Panc1 (cell line): Measurements from ENCODE around the gene PDZK1. TPM values are rescaled to one million over a fixed set of nuclear protein-coding genes. Genes with fewer than 3 reads are reported as not detected.

Experiments used
- ATAC-seq: fragments of 200-7000 bp; cut with Tn5 transposase; 2 replicates; pipeline ENCODE4 v1.9.1; 2020; ENCODE audit warnings: mild to moderate bottlenecking, moderate library complexity
- BruUV-seq: library from RNA; stranded (reverse); fragments of 400-500 nt; replicated peaks from 2 replicates; lab custom pipeline; 2021; lab: Mats Ljungman, UMichigan
- CTCF ChIA-PET: fragments of 300-600 bp; sonication (Branson Sonifier 250); formaldehyde crosslinking; loops from one replicate; lab custom pipeline; 2022; ENCODE audit warnings: antibody characterized with exemption; lab: Charles Lee
- POLR2A ChIA-PET: fragments of 300-600 bp; sonication (Branson Sonifier 250); formaldehyde crosslinking; loops from one replicate; lab custom pipeline; 2022; ENCODE audit warnings: antibody characterized with exemption; lab: Charles Lee
- DNase-seq: peaks from one replicate; pipeline ENCODE4 v3.0.0-alpha.2; 2010; ENCODE audit warnings: low read depth, low spot score
- H3K27ac ChIP-seq: 2 replicates; pipeline ENCODE4 v1.5.1; 2011; ENCODE audit warnings: mild to moderate bottlenecking, low read length, inconsistent platforms
- H3K27me3 ChIP-seq: fragments of 200-500 bp; sonication (Bioruptor generic); 2 replicates; pipeline ENCODE4 v1.6.0; 2014; ENCODE audit warnings: low read length, inconsistent platforms; ENCODE audit not compliant: control insufficient read depth, insufficient read depth
- H3K36me3 ChIP-seq: fragments of 200-500 bp; sonication (Bioruptor generic); 2 replicates; pipeline ENCODE4 v1.5.1; 2014; ENCODE audit warnings: inconsistent platforms, mild to moderate bottlenecking, low read length, moderate library complexity; ENCODE audit not compliant: control insufficient read depth, insufficient read depth
- H3K4me1 ChIP-seq: 2 replicates; pipeline ENCODE4 v1.5.1; 2011; ENCODE audit warnings: inconsistent platforms, mild to moderate bottlenecking, low read length, moderate library complexity; ENCODE audit not compliant: control insufficient read depth, insufficient read depth
- H3K4me3 ChIP-seq, 2 experiments: 2 replicates each; pipeline ENCODE4 v1.5.1; 2011 to 2012; ENCODE audit warnings: low read depth in 2 of 2, low read length in 2 of 2, mild to moderate bottlenecking in 2 of 2, inconsistent platforms in 1 of 2, moderate library complexity in 1 of 2
- H3K9me3 ChIP-seq: fragments of 200-500 bp; sonication (Bioruptor generic); 2 replicates; pipeline ENCODE4 v1.5.1; 2014; ENCODE audit warnings: low read depth, mild to moderate bottlenecking, inconsistent platforms, low read length, moderate library complexity; ENCODE audit not compliant: control insufficient read depth, insufficient read depth
- POLR2AphosphoS5 ChIP-seq: IDR thresholded peaks from 2 replicates; pipeline ENCODE4 v1.6.1; 2012; ENCODE audit warnings: mild to moderate bottlenecking, low read depth, low read length, moderate library complexity
- REST ChIP-seq, 2 experiments: IDR thresholded peaks; 2 replicates each; pipeline ENCODE4 v1.6.1; 2011 to 2012; ENCODE audit warnings: low read depth in 2 of 2, control low read depth in 1 of 2, low read length in 1 of 2, mild to moderate bottlenecking in 1 of 2, moderate library complexity in 1 of 2; ENCODE audit not compliant: insufficient read depth in 1 of 2
- SIN3A ChIP-seq: IDR thresholded peaks from 2 replicates; pipeline ENCODE4 v1.6.1; 2012; ENCODE audit warnings: low read depth, mild to moderate bottlenecking, low read length, moderate library complexity, borderline replicate concordance; ENCODE audit not compliant: insufficient read depth
- TCF7L2 ChIP-seq: IDR thresholded peaks from 2 replicates; pipeline ENCODE4 v1.6.1; 2011; ENCODE audit warnings: mild to moderate bottlenecking, low read depth, low read length, inconsistent platforms
- in situ Hi-C: cut with HindIII; loops from 2 replicates; pipeline ENCODE4 v1.10.0; 2016; ENCODE audit warnings: low sequenced_read_pairs, low pct_unique_long_range_greater_than_20kb
- intact Hi-C: fragments of 100-400 bp; cut with micrococcal nuclease; formaldehyde crosslinking; loops from one replicate; pipeline ENCODE4 v1.10.0; 2022; ENCODE audit not compliant: unreplicated experiment
- total RNA-seq: library from RNA; stranded (reverse); gene quantifications from one replicate; pipeline ENCODE4 v1.2.1, GENCODE V29; 2021; ENCODE audit not compliant: unreplicated experiment
- TF ChIP-seq, protein P1 (sequence below): fragments of 450-650 bp; IDR thresholded peaks from 2 replicates; pipeline ENCODE4 v1.5.1; 2017; ENCODE audit warnings: mild to moderate bottlenecking

Gene PDZK1
- total RNA-seq, 1 experiment from 2014 or later, result 2.3 TPM

DNA sequence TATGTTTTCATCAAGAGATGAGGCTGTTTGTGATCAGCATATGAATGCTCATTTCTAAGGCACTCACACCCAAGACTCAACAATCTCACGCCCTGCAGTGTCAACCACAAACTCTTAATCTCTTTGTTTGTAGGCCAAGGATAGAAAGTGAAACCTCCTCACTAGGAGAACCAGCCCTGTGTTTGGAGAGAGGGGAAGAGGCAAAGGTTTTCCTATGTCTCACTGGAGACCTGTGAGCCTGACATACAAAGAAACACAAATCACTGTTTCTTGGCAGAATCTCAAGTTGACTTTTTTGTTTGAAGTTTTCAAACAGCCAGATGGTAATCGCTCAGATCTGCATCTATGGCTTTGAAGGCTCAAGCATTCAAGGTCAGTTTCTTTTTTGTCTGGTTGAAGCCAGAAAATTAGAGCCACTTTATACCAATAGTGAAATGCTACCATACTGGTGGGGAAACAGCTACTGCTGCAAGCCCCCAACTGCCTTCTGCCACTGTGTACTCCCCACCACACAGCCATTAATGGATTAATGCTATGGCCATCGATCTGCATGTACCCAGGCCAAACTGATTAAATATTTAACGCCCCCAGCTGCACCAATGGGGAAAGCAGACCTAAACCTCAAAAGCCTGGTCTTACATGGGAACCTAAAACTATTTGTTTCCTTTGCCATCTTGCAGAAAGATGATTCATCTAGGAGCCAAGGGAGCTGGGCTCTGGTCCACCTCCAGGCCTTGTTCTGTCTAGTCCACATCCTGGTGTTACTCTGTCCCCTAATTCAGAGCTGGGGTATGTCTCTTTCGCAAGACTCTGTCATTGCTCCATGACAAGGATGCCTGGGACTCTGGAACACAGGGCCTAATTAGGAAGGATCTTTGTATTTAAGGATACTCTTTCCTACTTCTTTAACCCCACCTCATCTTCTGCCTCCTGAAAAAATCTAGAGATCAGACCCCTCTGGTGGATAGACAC lies 16.3 kb downstream of the PDZK1 start:
- POLR2A ChIA-PET, result no interaction called here

DNA sequence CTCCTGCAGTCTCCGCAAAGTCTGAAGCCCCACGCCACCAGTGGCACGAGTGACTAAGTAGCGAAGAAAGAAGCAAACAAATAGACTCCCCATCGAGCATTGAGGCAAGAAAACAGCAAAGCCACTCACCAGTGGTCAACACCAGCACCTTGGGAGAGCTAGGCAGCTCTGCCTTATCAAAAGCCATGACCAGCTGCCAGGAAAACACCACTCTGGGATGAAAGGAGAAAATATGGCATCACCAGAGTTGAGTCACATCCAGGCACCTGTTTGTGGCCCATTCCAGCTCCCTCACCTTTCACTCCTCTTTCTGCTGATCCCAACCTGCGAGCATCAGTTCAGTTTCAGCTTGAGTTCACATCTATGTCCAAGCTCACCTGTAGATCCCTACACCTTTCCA lies 17.2 kb downstream of the PDZK1 start:
- Histone ChIP-seq H3K27ac (no peak overlapping the region; the same call in 1 of the 2 replicates), H3K36me3 (no peaks in the 10 kb centered on the region), H3K4me3 (no peak overlapping the region), H3K9me3 (no peaks in the 10 kb centered on the region), H3K4me1 (peaks cover 4% of the 10 kb centered on the region; the same call in 1 of the 2 replicates), H3K27me3 (no peaks in the 10 kb centered on the region)
- no peak for TF ChIP-seq REST (IDR thresholded peaks at IDR 0.05; ENCODE audit: insufficient read depth in 1 of 2, low read depth in 2 of 2, low read length in 1 of 2)
- TF ChIP-seq POLR2AphosphoS5, result no peak
- no peak for TF ChIP-seq TCF7L2
- TF ChIP-seq, protein P1, sequence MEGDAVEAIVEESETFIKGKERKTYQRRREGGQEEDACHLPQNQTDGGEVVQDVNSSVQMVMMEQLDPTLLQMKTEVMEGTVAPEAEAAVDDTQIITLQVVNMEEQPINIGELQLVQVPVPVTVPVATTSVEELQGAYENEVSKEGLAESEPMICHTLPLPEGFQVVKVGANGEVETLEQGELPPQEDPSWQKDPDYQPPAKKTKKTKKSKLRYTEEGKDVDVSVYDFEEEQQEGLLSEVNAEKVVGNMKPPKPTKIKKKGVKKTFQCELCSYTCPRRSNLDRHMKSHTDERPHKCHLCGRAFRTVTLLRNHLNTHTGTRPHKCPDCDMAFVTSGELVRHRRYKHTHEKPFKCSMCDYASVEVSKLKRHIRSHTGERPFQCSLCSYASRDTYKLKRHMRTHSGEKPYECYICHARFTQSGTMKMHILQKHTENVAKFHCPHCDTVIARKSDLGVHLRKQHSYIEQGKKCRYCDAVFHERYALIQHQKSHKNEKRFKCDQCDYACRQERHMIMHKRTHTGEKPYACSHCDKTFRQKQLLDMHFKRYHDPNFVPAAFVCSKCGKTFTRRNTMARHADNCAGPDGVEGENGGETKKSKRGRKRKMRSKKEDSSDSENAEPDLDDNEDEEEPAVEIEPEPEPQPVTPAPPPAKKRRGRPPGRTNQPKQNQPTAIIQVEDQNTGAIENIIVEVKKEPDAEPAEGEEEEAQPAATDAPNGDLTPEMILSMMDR, result no peak
- no peak for TF ChIP-seq SIN3A
- in situ Hi-C loops, result no loop called here
- no peak for DNase-seq
- no TSS peak for BruUV-seq
- no peak for ATAC-seq
- intact Hi-C loops, result no loop called here
- ChIA-PET CTCF (no interaction called here), POLR2A (no interaction called here)

More for the DNA sequence above, 16.3 kb downstream of the PDZK1 start:
- DNase-seq (no peak), ATAC-seq (no peak)
- no peak overlapping the region; the same call in 1 of the 2 replicates for H3K27ac ChIP-seq
- peaks cover 4% of the 10 kb centered on the region; the same call in 1 of the 2 replicates for H3K4me1 ChIP-seq
- intact Hi-C loops, result no loop called here
- no peak for TF ChIP-seq REST (IDR thresholded peaks at IDR 0.05; ENCODE audit: insufficient read depth in 1 of 2, low read depth in 2 of 2, low read length in 1 of 2)
- no peak for TF ChIP-seq TCF7L2
- TF ChIP-seq SIN3A, result no peak
- no peak for TF ChIP-seq POLR2AphosphoS5
- TF ChIP-seq, protein P1, result no peak
- in situ Hi-C loops, result no loop called here
- H3K9me3 ChIP-seq, result no peaks in the 10 kb centered on the region
- H3K27me3 ChIP-seq, result no peaks in the 10 kb centered on the region
- CTCF ChIA-PET, result no interaction called here
- no TSS peak for BruUV-seq
- no peaks in the 10 kb centered on the region for H3K36me3 ChIP-seq
- no peak overlapping the region for H3K4me3 ChIP-seq
